ENCODE measurements around the gene NADSYN1.

Gene NADSYN1

GRCh38 chr11:71470946-71471345 lies 17.9 kb downstream of the NADSYN1 start:
- Histone ChIP-seq H3K9me2 (replicated peaks; ENCODE audit: control insufficient read depth, low read length) (no peaks in the 10 kb centered on the region), H3K4me1 (ENCODE audit: control insufficient read depth, low read length) (no peaks in the 10 kb centered on the region), H3K4me3 (ENCODE audit: low read length) (no peak overlapping the region), H3K4me2 (ENCODE audit: low read length) (no peak overlapping the region), H3F3A (ENCODE audit: control insufficient read depth, insufficient read depth) (no peaks in the 10 kb centered on the region), H3K27me3 (ENCODE audit: control insufficient read depth, low read length) (no peaks in the 10 kb centered on the region), H3K36me3 (ENCODE audit: control insufficient read depth, low read length) (peaks cover 46% of the 10 kb centered on the region), H3K79me2 (ENCODE audit: control insufficient read depth, low read length) (no peaks in the 10 kb centered on the region), H4K20me1 (ENCODE audit: control insufficient read depth, insufficient read depth, low read depth, low read length) (no peaks in the 10 kb centered on the region; the same call in 1 of the 2 replicates), H3K27ac (ENCODE audit: low read depth, low read length) (no peak overlapping the region), H3K9me3 (ENCODE audit: control insufficient read depth, insufficient read depth, low read length) (no peaks in the 10 kb centered on the region)
- TF ChIP-seq, protein P1, sequence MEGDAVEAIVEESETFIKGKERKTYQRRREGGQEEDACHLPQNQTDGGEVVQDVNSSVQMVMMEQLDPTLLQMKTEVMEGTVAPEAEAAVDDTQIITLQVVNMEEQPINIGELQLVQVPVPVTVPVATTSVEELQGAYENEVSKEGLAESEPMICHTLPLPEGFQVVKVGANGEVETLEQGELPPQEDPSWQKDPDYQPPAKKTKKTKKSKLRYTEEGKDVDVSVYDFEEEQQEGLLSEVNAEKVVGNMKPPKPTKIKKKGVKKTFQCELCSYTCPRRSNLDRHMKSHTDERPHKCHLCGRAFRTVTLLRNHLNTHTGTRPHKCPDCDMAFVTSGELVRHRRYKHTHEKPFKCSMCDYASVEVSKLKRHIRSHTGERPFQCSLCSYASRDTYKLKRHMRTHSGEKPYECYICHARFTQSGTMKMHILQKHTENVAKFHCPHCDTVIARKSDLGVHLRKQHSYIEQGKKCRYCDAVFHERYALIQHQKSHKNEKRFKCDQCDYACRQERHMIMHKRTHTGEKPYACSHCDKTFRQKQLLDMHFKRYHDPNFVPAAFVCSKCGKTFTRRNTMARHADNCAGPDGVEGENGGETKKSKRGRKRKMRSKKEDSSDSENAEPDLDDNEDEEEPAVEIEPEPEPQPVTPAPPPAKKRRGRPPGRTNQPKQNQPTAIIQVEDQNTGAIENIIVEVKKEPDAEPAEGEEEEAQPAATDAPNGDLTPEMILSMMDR (IDR thresholded peaks at IDR 0.05; ENCODE audit: low read depth, low read length, poor library complexity, severe bottlenecking), result no peak
- no peak for TF ChIP-seq EZH2phosphoT487 (IDR thresholded peaks at IDR 0.05; ENCODE audit: borderline replicate concordance, low read length)

GRCh38 chr11:71472357-71472885 lies 19.4 kb downstream of the NADSYN1 start:
- H3K4me3 ChIP-seq (ENCODE audit: low read length), result no peak overlapping the region
- no peaks in the 10 kb centered on the region for H3K79me2 ChIP-seq (ENCODE audit: control insufficient read depth, low read length)
- no peaks in the 10 kb centered on the region for H3F3A ChIP-seq (ENCODE audit: control insufficient read depth, insufficient read depth)
- H3K4me1 ChIP-seq (ENCODE audit: control insufficient read depth, low read length), result no peaks in the 10 kb centered on the region
- H3K4me2 ChIP-seq (ENCODE audit: low read length), result no peak overlapping the region
- H3K27me3 ChIP-seq (ENCODE audit: control insufficient read depth, low read length), result no peaks in the 10 kb centered on the region
- H3K9me3 ChIP-seq (ENCODE audit: control insufficient read depth, insufficient read depth, low read length), result no peaks in the 10 kb centered on the region
- TF ChIP-seq, protein P1 (IDR thresholded peaks at IDR 0.05; ENCODE audit: low read depth, low read length, poor library complexity, severe bottlenecking), result no peak
- no peak for TF ChIP-seq EZH2phosphoT487 (IDR thresholded peaks at IDR 0.05; ENCODE audit: borderline replicate concordance, low read length)
- H3K36me3 ChIP-seq (ENCODE audit: control insufficient read depth, low read length), result peaks cover 45% of the 10 kb centered on the region
- no peaks in the 10 kb centered on the region; the same call in 1 of the 2 replicates for H4K20me1 ChIP-seq (ENCODE audit: control insufficient read depth, insufficient read depth, low read depth, low read length)
- no peak overlapping the region for H3K27ac ChIP-seq (ENCODE audit: low read depth, low read length)
- H3K9me2 ChIP-seq (replicated peaks; ENCODE audit: control insufficient read depth, low read length), result no peaks in the 10 kb centered on the region

DNA sequence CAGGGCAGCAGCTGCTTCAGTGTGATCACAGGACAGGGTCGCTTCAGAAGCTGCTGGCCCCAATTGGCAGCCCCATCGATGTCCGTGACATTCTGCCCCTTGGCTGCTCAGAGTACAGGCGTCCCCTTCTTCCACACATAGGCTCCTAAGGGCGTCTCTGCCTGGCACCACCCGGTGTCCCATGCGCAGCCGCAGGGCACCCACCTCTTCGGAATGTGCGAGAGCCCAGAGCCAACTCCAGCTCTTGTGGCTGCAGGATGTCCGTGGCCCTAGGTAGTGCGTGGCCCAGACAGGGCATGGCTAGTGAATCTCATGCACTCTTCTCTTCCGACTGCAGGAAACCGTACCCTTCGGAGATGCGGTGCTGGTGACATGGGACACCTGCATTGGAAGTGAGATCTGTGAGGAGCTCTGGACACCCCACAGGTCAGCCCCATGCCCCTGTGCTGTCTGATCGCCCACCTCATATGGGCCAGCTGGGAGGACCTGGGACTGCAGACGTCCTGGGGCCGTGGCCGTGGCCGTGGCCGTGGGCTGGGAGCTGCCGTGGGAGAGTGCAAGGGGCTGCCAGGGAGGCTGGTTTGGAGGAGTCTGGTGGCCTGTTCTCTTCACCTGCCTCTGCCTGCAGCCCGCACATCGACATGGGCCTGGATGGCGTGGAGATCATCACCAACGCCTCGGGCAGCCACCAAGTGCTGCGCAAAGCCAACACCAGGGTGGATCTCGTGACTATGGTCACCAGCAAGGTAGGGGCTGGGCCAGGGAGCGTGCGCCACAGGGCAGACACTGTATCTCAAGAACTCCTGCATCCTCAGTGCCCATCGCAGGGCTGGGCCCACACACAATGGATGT lies 20.2 kb downstream of the NADSYN1 start:
- Histone ChIP-seq H4K20me1 (ENCODE audit: control insufficient read depth, insufficient read depth, low read depth, low read length) (no peaks in the 10 kb centered on the region; the same call in 1 of the 2 replicates), H3K9me2 (replicated peaks; ENCODE audit: control insufficient read depth, low read length) (no peaks in the 10 kb centered on the region), H3K9me3 (ENCODE audit: control insufficient read depth, insufficient read depth, low read length) (no peaks in the 10 kb centered on the region), H3K4me3 (ENCODE audit: low read length) (no peak overlapping the region), H3K27me3 (ENCODE audit: control insufficient read depth, low read length) (no peaks in the 10 kb centered on the region), H3K4me1 (ENCODE audit: control insufficient read depth, low read length) (no peaks in the 10 kb centered on the region), H3K36me3 (ENCODE audit: control insufficient read depth, low read length) (peaks cover 45% of the 10 kb centered on the region), H3F3A (ENCODE audit: control insufficient read depth, insufficient read depth) (no peaks in the 10 kb centered on the region), H3K79me2 (ENCODE audit: control insufficient read depth, low read length) (no peaks in the 10 kb centered on the region), H3K27ac (ENCODE audit: low read depth, low read length) (no peak overlapping the region), H3K4me2 (ENCODE audit: low read length) (no peak overlapping the region)
- TF ChIP-seq, protein P1 (IDR thresholded peaks at IDR 0.05; ENCODE audit: low read depth, low read length, poor library complexity, severe bottlenecking), result no peak
- TF ChIP-seq EZH2phosphoT487 (IDR thresholded peaks at IDR 0.05; ENCODE audit: borderline replicate concordance, low read length), result no peak

Data from DOHH2 (cell line).